GM12874 (cell line): ENCODE measurements around the gene PLBD1.

ENCODE experiments used
- TF ChIP-seq, protein P1 (sequence below): IDR thresholded peaks from 2 replicates; pipeline ENCODE4 v1.5.1; 2011; ENCODE audit warnings: low read depth, mild to moderate bottlenecking, control low read depth, low read length, moderate library complexity; ENCODE audit not compliant: insufficient read depth

Gene PLBD1

DNA sequence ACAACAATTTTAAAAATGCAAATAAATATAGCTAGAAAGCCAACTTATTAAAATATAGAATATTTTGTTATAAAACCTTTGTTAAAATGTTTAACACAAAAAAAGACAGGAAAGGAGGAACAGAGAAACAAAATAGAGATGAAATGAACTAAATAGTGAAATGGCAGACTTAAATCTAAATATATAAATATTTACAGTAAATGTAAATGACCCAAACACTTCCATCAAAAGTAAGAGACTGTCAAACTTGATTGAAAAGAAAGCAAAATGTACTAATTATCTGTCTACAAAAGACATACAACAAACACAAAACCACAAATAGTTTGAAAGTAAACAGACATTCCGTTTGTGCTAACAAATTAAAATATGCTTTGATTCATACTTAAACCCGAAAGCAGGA lies 41.7 kb downstream of the PLBD1 start:
- TF ChIP-seq, protein P1, sequence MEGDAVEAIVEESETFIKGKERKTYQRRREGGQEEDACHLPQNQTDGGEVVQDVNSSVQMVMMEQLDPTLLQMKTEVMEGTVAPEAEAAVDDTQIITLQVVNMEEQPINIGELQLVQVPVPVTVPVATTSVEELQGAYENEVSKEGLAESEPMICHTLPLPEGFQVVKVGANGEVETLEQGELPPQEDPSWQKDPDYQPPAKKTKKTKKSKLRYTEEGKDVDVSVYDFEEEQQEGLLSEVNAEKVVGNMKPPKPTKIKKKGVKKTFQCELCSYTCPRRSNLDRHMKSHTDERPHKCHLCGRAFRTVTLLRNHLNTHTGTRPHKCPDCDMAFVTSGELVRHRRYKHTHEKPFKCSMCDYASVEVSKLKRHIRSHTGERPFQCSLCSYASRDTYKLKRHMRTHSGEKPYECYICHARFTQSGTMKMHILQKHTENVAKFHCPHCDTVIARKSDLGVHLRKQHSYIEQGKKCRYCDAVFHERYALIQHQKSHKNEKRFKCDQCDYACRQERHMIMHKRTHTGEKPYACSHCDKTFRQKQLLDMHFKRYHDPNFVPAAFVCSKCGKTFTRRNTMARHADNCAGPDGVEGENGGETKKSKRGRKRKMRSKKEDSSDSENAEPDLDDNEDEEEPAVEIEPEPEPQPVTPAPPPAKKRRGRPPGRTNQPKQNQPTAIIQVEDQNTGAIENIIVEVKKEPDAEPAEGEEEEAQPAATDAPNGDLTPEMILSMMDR = no peak

DNA sequence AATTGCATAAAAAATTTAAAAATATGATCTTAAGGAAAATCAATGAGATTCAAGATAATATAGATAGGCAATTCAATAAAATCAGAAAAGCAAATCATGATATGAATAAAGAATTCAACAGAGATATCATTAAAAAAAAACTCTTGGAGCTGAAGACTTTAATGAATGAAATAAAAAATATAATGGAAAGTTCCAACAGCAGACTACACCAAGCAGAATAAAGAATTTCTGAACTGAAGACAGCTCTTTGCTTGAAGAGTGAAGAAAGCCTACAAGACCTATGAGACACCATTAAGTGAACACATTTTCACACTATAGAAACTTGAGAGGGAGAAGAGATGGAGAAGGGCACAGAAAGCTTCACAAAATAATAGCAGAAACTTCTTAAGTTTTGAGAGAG lies 45.9 kb downstream of the PLBD1 start:
- TF ChIP-seq, protein P1 = no peak

DNA sequence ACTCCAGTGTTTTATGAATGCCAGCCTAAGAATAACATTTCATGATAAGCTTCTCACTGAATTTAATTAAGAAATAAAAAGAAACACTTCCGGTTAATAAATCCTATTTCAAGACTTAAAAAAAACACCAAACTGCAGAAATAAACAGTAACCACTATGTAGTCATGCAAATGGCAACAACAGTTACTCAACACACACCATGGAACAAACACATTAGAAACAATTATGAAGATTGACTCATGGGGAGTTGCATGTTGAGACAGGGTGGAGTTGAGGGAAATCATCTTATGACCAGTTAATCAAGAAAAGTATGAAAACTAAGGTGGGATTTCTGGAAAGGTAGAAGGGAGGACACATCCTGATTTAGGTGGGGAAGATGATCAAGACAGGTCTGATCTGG lies 52.7 kb downstream of the PLBD1 start:
- TF ChIP-seq, protein P1 = no peak

DNA sequence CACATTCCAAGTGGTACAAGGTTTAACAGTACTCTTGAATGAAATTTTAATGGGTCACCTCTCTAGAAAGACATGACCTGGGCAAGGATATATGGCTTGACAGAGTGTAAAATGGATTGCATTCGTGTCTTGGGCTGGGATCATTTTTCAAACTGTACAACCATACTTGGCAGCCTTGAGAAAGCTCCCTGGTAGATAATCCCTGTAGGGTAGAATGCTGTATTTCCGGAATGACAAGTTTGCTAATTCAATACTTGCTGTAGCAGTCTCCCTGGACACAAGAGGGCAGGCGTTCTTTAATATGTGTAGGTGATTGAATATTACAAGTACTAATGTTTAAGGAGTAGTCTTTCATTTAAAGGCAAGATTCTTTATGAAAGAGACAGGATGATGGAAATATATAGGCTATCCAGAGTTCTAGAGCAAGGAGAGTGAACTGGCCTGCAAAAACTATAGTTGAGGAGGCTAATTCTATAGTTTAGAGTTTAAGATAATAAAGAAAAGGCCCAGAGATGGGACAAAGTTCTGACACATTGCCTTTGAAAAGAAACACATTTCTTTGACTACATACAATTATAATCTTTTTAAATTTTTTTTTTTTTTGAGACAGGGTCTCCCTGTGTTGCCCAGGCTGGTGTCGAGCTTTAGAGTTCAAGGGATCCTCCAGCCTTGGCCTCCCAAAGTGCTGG lies 53.4 kb downstream of the PLBD1 start:
- TF ChIP-seq, protein P1 = peak; percentile 43; the same call in 1 of the 2 replicates

DNA sequence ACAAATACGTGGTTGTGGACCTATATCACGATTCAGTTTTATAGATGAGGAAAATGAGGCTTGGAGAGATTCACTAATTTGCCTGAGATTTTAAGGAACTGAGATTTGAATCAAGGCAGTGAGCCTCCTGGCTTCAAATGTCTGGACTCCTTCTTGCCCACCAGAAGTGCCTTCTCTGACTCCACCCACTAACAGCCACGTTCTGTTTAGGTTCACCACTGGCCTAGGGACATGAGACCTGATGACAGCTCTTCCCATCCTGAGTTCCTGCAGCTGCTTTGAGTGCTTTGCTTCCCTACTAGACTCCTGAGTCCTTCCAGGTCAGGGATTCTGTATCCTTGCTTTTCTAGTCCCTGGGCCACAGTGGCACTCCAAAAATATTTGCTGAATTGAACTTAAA lies 57.1 kb downstream of the PLBD1 start:
- TF ChIP-seq, protein P1 = no peak

DNA sequence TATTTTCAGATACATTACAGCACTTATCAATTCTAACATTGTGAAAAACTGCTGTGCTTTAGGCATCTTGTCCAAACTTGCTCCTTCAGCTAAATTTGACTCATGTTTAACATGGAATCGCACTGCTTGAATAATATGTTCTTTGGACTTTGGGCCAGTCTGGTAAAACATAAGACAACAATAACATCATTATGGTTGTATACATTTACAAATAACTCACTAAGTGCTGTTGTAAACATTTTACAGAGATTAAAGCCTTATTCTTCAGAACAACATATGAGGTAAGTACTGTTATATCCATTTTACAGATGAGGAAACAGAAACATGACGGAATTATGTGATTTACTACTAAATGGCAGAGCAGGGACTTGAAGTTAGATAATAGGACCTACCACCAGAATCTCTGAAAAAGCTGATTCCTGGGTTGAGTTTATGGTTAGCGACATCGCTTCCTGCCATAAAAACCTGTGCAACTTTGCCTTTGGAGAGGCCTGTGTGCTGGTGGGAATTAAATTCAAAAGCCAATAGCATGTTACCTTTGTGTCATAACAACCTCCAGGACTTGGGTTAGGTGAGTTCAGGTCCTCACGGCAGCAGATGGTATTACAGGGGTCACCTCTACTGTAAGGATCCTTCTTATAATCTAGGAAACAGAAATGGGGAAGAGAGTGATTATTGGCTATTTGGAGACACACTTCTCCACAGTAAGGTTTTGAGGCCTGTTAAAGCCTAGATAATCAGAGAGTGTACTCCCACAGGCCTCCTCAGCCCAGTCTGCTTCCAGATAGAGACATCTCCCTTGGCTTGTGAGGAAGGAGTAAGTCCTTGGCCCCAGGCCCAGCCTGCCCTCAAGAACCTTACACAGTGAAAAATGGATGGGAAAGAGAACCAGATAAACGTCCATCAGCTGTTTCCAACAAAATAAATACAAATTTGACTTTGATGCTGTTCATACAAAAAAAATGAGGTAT lies 61.8 kb downstream of the PLBD1 start:
- TF ChIP-seq, protein P1 = no peak

DNA sequence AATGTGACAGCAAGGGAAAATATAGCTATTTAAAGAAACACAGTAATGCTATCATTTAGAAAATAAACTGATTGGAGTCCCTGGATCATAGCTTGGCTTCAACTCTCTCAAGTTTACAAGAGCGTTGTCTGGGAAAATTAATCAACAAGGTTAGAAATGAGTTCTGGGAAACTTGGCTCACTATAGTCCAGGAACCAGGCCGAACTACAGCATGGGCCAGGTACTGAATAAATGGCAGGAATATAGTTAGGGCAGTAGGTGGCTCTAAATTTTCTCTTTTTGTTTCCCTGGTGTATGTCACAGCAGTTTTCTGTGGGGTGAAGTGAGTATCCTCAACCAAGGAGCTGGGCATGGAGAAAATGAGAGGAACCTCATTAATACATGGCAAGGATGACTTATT lies 72.4 kb downstream of the PLBD1 start:
- TF ChIP-seq, protein P1 = no peak
